Large intestine (tissue), 3 donors: ENCODE data around the gene CRIP1. TPM values are rescaled to one million over a fixed set of nuclear protein-coding genes. Genes with fewer than 3 reads are reported as not detected.

ENCODE experiments used
- DNase-seq, 2 donors: peaks; one replicate each; pipeline versions ENCODE4 v3.0.0 to v3.0.0-alpha.2; 2013
- H3K27ac ChIP-seq: one replicate; pipeline ENCODE4 v1.5.1; 2013; ENCODE audit warnings: low read length
- H3K27me3 ChIP-seq: 2 replicates; pipeline ENCODE4 v1.6.1; 2013; ENCODE audit warnings: low read length; ENCODE audit not compliant: control insufficient read depth, insufficient read depth
- H3K36me3 ChIP-seq: 2 replicates; pipeline ENCODE4 v1.6.1; 2013; ENCODE audit warnings: low read length; ENCODE audit not compliant: control insufficient read depth, insufficient read depth
- H3K4me1 ChIP-seq: one replicate; pipeline ENCODE4 v1.6.1; 2013; ENCODE audit warnings: low read length; ENCODE audit not compliant: control insufficient read depth, insufficient read depth
- H3K4me3 ChIP-seq: one replicate; pipeline ENCODE4 v1.5.1; 2013; ENCODE audit warnings: low read length
- H3K9me3 ChIP-seq: one replicate; pipeline ENCODE4 v1.6.1; 2013; ENCODE audit warnings: mild to moderate bottlenecking, low read depth, low read length, moderate library complexity; ENCODE audit not compliant: control insufficient read depth
- WGBS: methylation state at CpG from one replicate; pipeline ENCODE4 v1.1.5; 2013; ENCODE audit warnings: low lambda C conversion rate; ENCODE audit not compliant: insufficient coverage; 5-methylcytosine and 5-hydroxymethylcytosine counted together
- polyA plus RNA-seq: library from polyadenylated mRNA; unstranded; fragments of 120-200 nt; gene quantifications from one replicate; pipeline ENCODE4 v1.2.1, GENCODE V29; 2013

Gene CRIP1
- polyA plus RNA-seq, 1 donor, result 136 TPM

- no peak for DNase-seq
- no CpG with 5 or more reads among the region's 54 CpGs for WGBS
- peaks cover 40% of the 10 kb centered on the region for H3K36me3 ChIP-seq
- H3K27ac ChIP-seq, result no peak overlapping the region
- no peaks in the 10 kb centered on the region for H3K9me3 ChIP-seq
- H3K4me1 ChIP-seq, result peaks cover 13% of the 10 kb centered on the region
- no peaks in the 10 kb centered on the region for H3K27me3 ChIP-seq
- H3K4me3 ChIP-seq, result no peak overlapping the region
These were observed 17.0 kb upstream of the CRIP1 start for GRCh38 chr14:105469456-105470349.

- Histone ChIP-seq H3K4me1 (peaks cover 16% of the 10 kb centered on the region), H3K27me3 (peaks cover 6% of the 10 kb centered on the region), H3K27ac (no peak overlapping the region), H3K4me3 (no peak overlapping the region), H3K9me3 (no peaks in the 10 kb centered on the region), H3K36me3 (peaks cover 32% of the 10 kb centered on the region)
- WGBS, result 100% methylated on average over 7 of the region's 34 CpGs
- DNase-seq, result no peak
These were observed 16.1 kb upstream of the CRIP1 start for GRCh38 chr14:105470350-105471296.

DNA sequence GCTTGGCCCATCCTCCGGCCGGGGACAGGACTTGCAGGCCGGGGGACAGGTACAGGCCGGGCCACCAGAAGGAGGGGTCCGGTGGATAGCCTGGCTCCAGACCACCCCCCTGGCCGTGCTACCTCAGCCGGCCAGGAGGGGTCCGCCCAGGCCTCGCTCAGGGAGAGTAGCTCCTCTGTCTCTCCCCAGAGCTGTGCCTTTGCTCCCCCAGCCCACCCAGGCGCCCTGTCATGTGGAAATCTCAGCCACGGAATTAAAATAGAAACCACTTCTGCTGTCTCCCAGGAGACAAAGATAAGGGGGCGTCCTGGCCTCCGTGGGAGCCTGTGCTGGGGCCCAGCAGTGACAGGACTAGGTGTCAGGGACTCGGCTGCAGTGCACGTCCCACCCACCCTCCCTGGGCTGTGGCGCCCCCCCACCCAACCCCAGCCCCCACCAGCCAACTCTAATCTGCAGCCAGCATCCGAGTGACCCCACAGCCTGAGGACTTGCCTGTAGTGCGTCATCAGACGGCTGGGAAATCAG lies 15.3 kb upstream of the CRIP1 start:
- DNase-seq, result no peak
- H3K9me3 ChIP-seq, result no peaks in the 10 kb centered on the region
- H3K4me3 ChIP-seq, result no peak overlapping the region
- peaks cover 27% of the 10 kb centered on the region for H3K36me3 ChIP-seq
- peaks cover 13% of the 10 kb centered on the region for H3K27me3 ChIP-seq
- peaks cover 18% of the 10 kb centered on the region for H3K4me1 ChIP-seq
- WGBS, result no CpG with 5 or more reads among the region's 19 CpGs
- no peak overlapping the region for H3K27ac ChIP-seq

DNA sequence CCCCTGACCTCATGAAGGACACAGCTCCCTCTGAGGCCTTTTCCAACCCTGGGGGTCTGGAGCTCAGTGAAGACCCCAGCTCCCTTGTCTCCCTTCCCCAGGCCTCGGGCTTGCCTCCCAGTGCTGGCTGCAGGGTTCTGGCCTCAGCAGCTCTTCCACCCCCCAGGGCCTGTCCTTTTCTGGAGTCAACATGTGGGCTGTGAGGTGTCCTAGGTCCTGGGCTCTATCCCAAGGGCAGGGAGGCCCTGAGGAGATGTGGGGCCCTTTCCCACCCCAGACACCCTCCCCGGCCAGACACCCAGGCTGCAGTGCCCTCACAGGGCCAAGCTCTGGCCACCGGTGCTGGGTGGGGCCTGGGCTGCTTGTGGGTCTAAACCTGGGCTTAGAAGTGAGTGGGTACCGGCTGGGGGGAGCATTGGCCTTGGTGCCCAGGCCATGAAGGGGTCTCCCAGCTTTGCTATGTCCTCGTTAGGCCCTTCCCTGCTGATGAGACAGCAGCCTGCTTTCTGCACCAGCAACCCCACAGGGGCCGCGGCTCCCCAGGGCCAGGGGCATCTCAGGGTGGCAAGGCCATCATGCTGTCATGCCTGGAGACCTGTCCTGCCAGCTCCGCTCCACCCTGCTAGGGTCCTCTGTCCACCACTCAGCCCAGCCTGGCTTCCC lies 14.7 kb upstream of the CRIP1 start:
- peaks cover 27% of the 10 kb centered on the region for H3K36me3 ChIP-seq
- H3K27me3 ChIP-seq, result peaks cover 19% of the 10 kb centered on the region
- no peak overlapping the region for H3K4me3 ChIP-seq
- H3K9me3 ChIP-seq, result no peaks in the 10 kb centered on the region
- no CpG with 5 or more reads among the region's 8 CpGs for WGBS
- H3K4me1 ChIP-seq, result peaks cover 24% of the 10 kb centered on the region
- DNase-seq, result no peak
- no peak overlapping the region for H3K27ac ChIP-seq

GRCh38 chr14:105472486-105472991 lies 14.1 kb upstream of the CRIP1 start:
- Histone ChIP-seq H3K4me3 (no peak overlapping the region), H3K27ac (no peak overlapping the region), H3K27me3 (peaks cover 24% of the 10 kb centered on the region), H3K4me1 (peaks cover 25% of the 10 kb centered on the region), H3K36me3 (peaks cover 22% of the 10 kb centered on the region), H3K9me3 (no peaks in the 10 kb centered on the region)
- DNase-seq, result no peak
- WGBS, result no CpG with 5 or more reads among the region's 12 CpGs

DNA sequence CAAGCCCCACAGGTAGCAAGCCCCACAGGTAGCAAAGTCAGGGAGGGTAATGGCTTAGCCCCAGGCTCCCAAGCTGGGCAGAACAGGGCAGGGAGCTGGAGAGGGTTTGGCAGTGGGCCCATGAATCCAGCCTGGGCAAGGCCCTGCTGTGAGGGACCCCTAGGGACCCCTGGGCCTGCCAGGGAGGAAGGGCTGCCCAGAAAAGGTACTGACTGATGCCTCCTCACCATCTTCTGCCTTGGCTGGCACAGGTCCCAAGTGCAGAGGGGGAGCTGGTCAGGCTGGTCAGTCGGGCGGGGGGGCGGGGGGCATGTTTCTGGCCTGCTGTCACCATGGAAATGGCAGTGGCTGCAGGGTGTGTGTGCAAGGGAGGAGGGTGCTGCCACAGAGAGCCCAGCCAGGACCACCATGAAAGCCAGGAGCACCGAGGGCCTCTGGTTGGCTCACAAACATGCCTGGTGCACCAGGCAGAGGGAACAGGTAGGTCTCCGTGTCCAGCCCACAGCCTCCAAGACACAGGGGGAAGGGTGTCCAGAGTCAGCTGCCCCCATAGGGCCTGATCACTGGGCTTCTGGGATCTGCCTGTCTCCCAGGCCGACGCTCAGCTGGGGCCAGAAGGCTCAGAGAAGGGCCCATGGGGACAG lies 13.5 kb upstream of the CRIP1 start:
- peak overlapping the region; percentile 4 for H3K27ac ChIP-seq
- H3K36me3 ChIP-seq, result peaks cover 16% of the 10 kb centered on the region
- DNase-seq, result no peak
- no peak overlapping the region for H3K4me3 ChIP-seq
- no CpG with 5 or more reads among the region's 7 CpGs for WGBS
- peaks cover 25% of the 10 kb centered on the region for H3K4me1 ChIP-seq
- H3K27me3 ChIP-seq, result peaks cover 29% of the 10 kb centered on the region
- no peaks in the 10 kb centered on the region for H3K9me3 ChIP-seq

GRCh38 chr14:105473677-105474482 lies 12.8 kb upstream of the CRIP1 start:
- no CpG with 5 or more reads among the region's 60 CpGs for WGBS
- peaks cover 25% of the 10 kb centered on the region for H3K4me1 ChIP-seq

GRCh38 chr14:105474483-105475268 lies 12.0 kb upstream of the CRIP1 start, which contains the start of gene CRIP2:
TSS of gene CRIP2 (plus strand) at chr14:105474821. CDS start at chr14:105474863, 42 bp downstream.
- Histone ChIP-seq H3K4me1 (peaks cover 30% of the 10 kb centered on the region), H3K27ac (peak within 1 kb of the TSS; percentile 23), H3K27me3 (peaks cover 41% of the 10 kb centered on the region), H3K36me3 (peaks cover 7% of the 10 kb centered on the region), H3K9me3 (peaks cover 3% of the 10 kb centered on the region), H3K4me3 (peak within 1 kb of the TSS; percentile 48)
- WGBS, result no CpG with 5 or more reads among the region's 118 CpGs
- no peak for DNase-seq

More at GRCh38 chr14:105473677-105474482, 12.8 kb upstream of the CRIP1 start:
- peak overlapping the region; percentile 4 for H3K27ac ChIP-seq
- peak overlapping the region; percentile 22 for H3K4me3 ChIP-seq
- no peaks in the 10 kb centered on the region for H3K9me3 ChIP-seq
- peaks cover 33% of the 10 kb centered on the region for H3K27me3 ChIP-seq
- H3K36me3 ChIP-seq, result peaks cover 9% of the 10 kb centered on the region
- peak; percentile 77 to 87 for DNase-seq
